ENCODE measurements around the gene ADAMTSL5. TPM values are rescaled to one million over a fixed set of nuclear protein-coding genes. Genes with fewer than 3 reads are reported as not detected.

The ADAMTSL5 gene
- total RNA-seq, 1 experiment from 2014 or later: 20.6 TPM

DNA sequence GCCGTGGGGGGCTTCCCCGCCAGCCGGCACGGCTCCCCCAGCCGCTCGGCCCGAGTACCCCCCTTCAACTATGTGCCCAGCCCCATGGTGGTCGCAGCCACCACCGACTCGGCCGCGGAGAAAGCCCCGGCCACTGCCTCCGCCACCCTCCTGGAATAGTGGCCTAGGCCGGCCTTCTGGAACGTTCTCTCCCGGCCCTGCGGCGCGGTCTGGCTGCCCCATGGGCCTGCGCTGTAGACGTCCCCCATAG, 42.8 kb downstream of the ADAMTSL5 start:
- H3K4me3 ChIP-seq (ENCODE audit: low read depth in 2 of 2, low read length in 2 of 2): no peak overlapping the region
- H3K27ac ChIP-seq (ENCODE audit: low read length): no peak overlapping the region
- H3K4me1 ChIP-seq (ENCODE audit: control insufficient read depth, insufficient read depth, low read length): no peaks in the 10 kb centered on the region
- intact Hi-C loops (cut with micrococcal nuclease; ENCODE audit: unreplicated experiment) (no loop called here), in situ Hi-C loops (cut with HindIII; ENCODE audit: low pct_unique_long_range_greater_than_20kb, low sequenced_read_pairs) (no loop called here)
- no peak for ATAC-seq
- no peak for DNase-seq (ENCODE audit: low read depth, low spot score)
- no peaks in the 10 kb centered on the region for H3K27me3 ChIP-seq (ENCODE audit: control insufficient read depth, insufficient read depth, low read length)
- no TSS peak for BruUV-seq (replicated peaks)
- no peaks in the 10 kb centered on the region for H3K9me3 ChIP-seq (ENCODE audit: control insufficient read depth, insufficient read depth, low read depth, low read length)
- CTCF ChIA-PET: interaction anchor here (0.6 kb wide), 1 partner anchor 20 kb away, joined by 6 read pairs; no protein-coding TSS in a partner anchor
- H3K36me3 ChIP-seq (ENCODE audit: control insufficient read depth, insufficient read depth, low read length): no peaks in the 10 kb centered on the region
- TF ChIP-seq POLR2AphosphoS5 (IDR thresholded peaks at IDR 0.05; ENCODE audit: low read depth, low read length) (no peak), TCF7L2 (IDR thresholded peaks at IDR 0.05; ENCODE audit: low read depth, low read length) (no peak), SIN3A (IDR thresholded peaks at IDR 0.05; ENCODE audit: borderline replicate concordance, insufficient read depth, low read depth, low read length) (no peak)
- TF ChIP-seq, protein P1, sequence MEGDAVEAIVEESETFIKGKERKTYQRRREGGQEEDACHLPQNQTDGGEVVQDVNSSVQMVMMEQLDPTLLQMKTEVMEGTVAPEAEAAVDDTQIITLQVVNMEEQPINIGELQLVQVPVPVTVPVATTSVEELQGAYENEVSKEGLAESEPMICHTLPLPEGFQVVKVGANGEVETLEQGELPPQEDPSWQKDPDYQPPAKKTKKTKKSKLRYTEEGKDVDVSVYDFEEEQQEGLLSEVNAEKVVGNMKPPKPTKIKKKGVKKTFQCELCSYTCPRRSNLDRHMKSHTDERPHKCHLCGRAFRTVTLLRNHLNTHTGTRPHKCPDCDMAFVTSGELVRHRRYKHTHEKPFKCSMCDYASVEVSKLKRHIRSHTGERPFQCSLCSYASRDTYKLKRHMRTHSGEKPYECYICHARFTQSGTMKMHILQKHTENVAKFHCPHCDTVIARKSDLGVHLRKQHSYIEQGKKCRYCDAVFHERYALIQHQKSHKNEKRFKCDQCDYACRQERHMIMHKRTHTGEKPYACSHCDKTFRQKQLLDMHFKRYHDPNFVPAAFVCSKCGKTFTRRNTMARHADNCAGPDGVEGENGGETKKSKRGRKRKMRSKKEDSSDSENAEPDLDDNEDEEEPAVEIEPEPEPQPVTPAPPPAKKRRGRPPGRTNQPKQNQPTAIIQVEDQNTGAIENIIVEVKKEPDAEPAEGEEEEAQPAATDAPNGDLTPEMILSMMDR (IDR thresholded peaks at IDR 0.05): no peak
- TF ChIP-seq, protein P2, sequence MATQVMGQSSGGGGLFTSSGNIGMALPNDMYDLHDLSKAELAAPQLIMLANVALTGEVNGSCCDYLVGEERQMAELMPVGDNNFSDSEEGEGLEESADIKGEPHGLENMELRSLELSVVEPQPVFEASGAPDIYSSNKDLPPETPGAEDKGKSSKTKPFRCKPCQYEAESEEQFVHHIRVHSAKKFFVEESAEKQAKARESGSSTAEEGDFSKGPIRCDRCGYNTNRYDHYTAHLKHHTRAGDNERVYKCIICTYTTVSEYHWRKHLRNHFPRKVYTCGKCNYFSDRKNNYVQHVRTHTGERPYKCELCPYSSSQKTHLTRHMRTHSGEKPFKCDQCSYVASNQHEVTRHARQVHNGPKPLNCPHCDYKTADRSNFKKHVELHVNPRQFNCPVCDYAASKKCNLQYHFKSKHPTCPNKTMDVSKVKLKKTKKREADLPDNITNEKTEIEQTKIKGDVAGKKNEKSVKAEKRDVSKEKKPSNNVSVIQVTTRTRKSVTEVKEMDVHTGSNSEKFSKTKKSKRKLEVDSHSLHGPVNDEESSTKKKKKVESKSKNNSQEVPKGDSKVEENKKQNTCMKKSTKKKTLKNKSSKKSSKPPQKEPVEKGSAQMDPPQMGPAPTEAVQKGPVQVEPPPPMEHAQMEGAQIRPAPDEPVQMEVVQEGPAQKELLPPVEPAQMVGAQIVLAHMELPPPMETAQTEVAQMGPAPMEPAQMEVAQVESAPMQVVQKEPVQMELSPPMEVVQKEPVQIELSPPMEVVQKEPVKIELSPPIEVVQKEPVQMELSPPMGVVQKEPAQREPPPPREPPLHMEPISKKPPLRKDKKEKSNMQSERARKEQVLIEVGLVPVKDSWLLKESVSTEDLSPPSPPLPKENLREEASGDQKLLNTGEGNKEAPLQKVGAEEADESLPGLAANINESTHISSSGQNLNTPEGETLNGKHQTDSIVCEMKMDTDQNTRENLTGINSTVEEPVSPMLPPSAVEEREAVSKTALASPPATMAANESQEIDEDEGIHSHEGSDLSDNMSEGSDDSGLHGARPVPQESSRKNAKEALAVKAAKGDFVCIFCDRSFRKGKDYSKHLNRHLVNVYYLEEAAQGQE (IDR thresholded peaks at IDR 0.05; ENCODE audit: insufficient read depth in 1 of 2, low read depth in 2 of 2, low read length in 1 of 2): no peak
- POLR2A ChIA-PET: no interaction called here

DNA sequence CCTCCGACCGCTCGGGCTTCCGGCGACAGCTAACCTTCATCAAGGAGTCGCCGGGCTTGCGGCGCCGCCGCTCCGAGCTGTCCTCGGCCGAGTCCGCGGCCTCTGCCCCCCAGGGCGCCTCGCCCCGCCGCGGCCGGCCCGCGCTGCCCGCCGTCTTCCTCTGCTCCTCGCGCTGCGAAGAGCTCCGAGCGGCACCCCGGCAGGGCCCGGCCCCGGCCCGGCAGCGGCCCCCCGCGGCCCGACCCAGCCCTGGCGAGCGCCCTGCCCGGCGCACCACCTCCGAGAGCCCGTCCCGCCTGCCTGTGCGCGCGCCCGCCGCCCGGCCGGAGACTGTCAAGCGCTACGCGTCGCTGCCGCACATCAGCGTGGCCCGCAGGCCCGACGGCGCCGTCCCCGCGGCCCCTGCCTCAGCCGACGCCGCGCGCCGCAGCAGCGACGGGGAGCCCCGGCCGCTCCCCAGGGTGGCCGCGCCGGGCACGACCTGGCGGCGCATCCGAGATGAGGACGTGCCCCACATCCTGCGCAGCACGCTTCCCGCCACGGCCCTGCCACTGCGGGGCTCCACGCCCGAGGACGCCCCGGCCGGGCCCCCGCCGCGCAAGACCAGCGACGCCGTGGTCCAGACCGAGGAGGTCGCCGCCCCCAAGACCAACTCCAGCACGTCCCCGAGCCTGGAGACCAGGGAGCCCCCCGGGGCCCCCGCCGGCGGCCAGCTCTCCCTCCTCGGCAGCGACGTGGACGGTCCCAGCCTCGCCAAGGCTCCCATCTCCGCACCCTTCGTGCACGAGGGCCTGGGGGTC, 43.4 kb downstream of the ADAMTSL5 start:
- Histone ChIP-seq H3K27me3 (ENCODE audit: control insufficient read depth, insufficient read depth, low read length) (no peaks in the 10 kb centered on the region), H3K27ac (ENCODE audit: low read length) (no peak overlapping the region), H3K36me3 (ENCODE audit: control insufficient read depth, insufficient read depth, low read length) (no peaks in the 10 kb centered on the region), H3K4me1 (ENCODE audit: control insufficient read depth, insufficient read depth, low read length) (no peaks in the 10 kb centered on the region), H3K4me3 (ENCODE audit: low read depth in 2 of 2, low read length in 2 of 2) (no peak overlapping the region), H3K9me3 (ENCODE audit: control insufficient read depth, insufficient read depth, low read depth, low read length) (no peaks in the 10 kb centered on the region)
- POLR2A ChIA-PET: no interaction called here
- DNase-seq (ENCODE audit: low read depth, low spot score): no peak
- intact Hi-C loops (cut with micrococcal nuclease; ENCODE audit: unreplicated experiment) (no loop called here), in situ Hi-C loops (cut with HindIII; ENCODE audit: low pct_unique_long_range_greater_than_20kb, low sequenced_read_pairs) (no loop called here)
- TF ChIP-seq TCF7L2 (IDR thresholded peaks at IDR 0.05; ENCODE audit: low read depth, low read length) (no peak), POLR2AphosphoS5 (IDR thresholded peaks at IDR 0.05; ENCODE audit: low read depth, low read length) (no peak), SIN3A (IDR thresholded peaks at IDR 0.05; ENCODE audit: borderline replicate concordance, insufficient read depth, low read depth, low read length) (no peak)
- TF ChIP-seq, protein P2 (IDR thresholded peaks at IDR 0.05; ENCODE audit: insufficient read depth in 1 of 2, low read depth in 2 of 2, low read length in 1 of 2): no peak
- TF ChIP-seq, protein P1 (IDR thresholded peaks at IDR 0.05): no peak
- no peak for ATAC-seq
- CTCF ChIA-PET: no interaction called here
- no TSS peak for BruUV-seq (replicated peaks)

Measured in Panc1 (cell line).